HEK293 (cell line): ENCODE data around the gene DENND1A.

Experiments
- CTCF ChIA-PET: fragments of 350-600 bp; formaldehyde crosslinking; extraction: SDS; loops from one replicate; lab custom pipeline; 2021; ENCODE audit warnings: antibody characterized with exemption; lab: Yijun Ruan, JAX
- POLR2A ChIA-PET: fragments of 300-600 bp; formaldehyde crosslinking; extraction: SDS; loops from one replicate; lab custom pipeline; 2020; ENCODE audit warnings: antibody characterized with exemption, inconsistent platforms; lab: Yijun Ruan, JAX
- H3K27ac ChIP-seq: fragments of 200-500 bp; sonication (Bioruptor generic); 2 replicates; pipeline ENCODE4 v1.5.1; 2014; ENCODE audit warnings: low read depth, low read length, control low read depth, inconsistent platforms; ENCODE audit errors: extremely low read depth
- H3K36me3 ChIP-seq, 2 experiments: fragments of 200-500 bp in 1 of 2; sonication (Bioruptor generic) in 1 of 2; 1 replicate in 1 of 2; 2 replicates in 1 of 2; pipeline ENCODE4 v1.5.1; 2014 to 2017; ENCODE audit warnings: inconsistent platforms in 2 of 2, low read length in 2 of 2; ENCODE audit not compliant: control insufficient read depth in 2 of 2, insufficient read depth in 1 of 2
- H3K4me1 ChIP-seq: fragments of 200-500 bp; sonication (Bioruptor generic); 2 replicates; pipeline ENCODE4 v1.5.1; 2014; ENCODE audit warnings: mild to moderate bottlenecking, low read length, inconsistent platforms; ENCODE audit not compliant: control insufficient read depth, insufficient read depth
- H3K4me3 ChIP-seq: 2 replicates; pipeline ENCODE4 v1.5.1; 2011; ENCODE audit warnings: low read depth, mild to moderate bottlenecking, control low read depth, low read length, moderate library complexity
- H3K9me3 ChIP-seq: fragments of 200-500 bp; sonication (Bioruptor generic); 2 replicates; pipeline ENCODE4 v1.5.1; 2014; ENCODE audit warnings: low read depth, low read length, inconsistent platforms; ENCODE audit not compliant: control insufficient read depth, insufficient read depth
- BCL11A ChIP-seq: fragments of 450-650 bp; formaldehyde crosslinking; IDR thresholded peaks from 2 replicates; pipeline ENCODE4 v1.5.1; 2016; ENCODE audit warnings: low read depth, missing biosample characterization, missing genetic modification characterization
- PRDM10 ChIP-seq: fragments of 450-650 bp; formaldehyde crosslinking; IDR thresholded peaks from 2 replicates; pipeline ENCODE4 v1.5.1; 2016; ENCODE audit warnings: missing biosample characterization, missing genetic modification characterization
- SALL2 ChIP-seq: fragments of 450-650 bp; formaldehyde crosslinking; IDR thresholded peaks from 2 replicates; pipeline ENCODE4 v1.5.0; 2017; ENCODE audit warnings: missing biosample characterization, mild to moderate bottlenecking, missing genetic modification characterization, borderline replicate concordance
- SP2 ChIP-seq: fragments of 450-650 bp; formaldehyde crosslinking; IDR thresholded peaks from 2 replicates; pipeline ENCODE4 v1.5.1; 2016; ENCODE audit warnings: missing biosample characterization, missing genetic modification characterization
- ZEB2 ChIP-seq: fragments of 450-650 bp; formaldehyde crosslinking; IDR thresholded peaks from 2 replicates; pipeline ENCODE4 v1.5.1; 2016; ENCODE audit warnings: missing biosample characterization, missing genetic modification characterization
- ZNF10 ChIP-seq: fragments of 450-650 bp; formaldehyde crosslinking; IDR thresholded peaks from 2 replicates; pipeline ENCODE4 v1.5.1; 2017; ENCODE audit warnings: missing biosample characterization, missing genetic modification characterization
- ZNF16 ChIP-seq: fragments of 450-650 bp; formaldehyde crosslinking; IDR thresholded peaks from 2 replicates; pipeline ENCODE4 v1.5.1; 2016; ENCODE audit warnings: low read depth, missing biosample characterization, missing genetic modification characterization
- ZNF2 ChIP-seq: fragments of 450-650 bp; formaldehyde crosslinking; IDR thresholded peaks from 2 replicates; pipeline ENCODE4 v1.5.1; 2016; ENCODE audit warnings: missing biosample characterization, missing genetic modification characterization
- ZNF239 ChIP-seq: fragments of 450-650 bp; formaldehyde crosslinking; IDR thresholded peaks from 2 replicates; pipeline ENCODE4 v1.5.1; 2016; ENCODE audit warnings: missing biosample characterization, missing genetic modification characterization
- ZNF280D ChIP-seq: fragments of 450-650 bp; formaldehyde crosslinking; IDR thresholded peaks from 2 replicates; pipeline ENCODE4 v1.5.1; 2016; ENCODE audit warnings: missing biosample characterization, missing genetic modification characterization
- ZNF350 ChIP-seq: fragments of 450-650 bp; formaldehyde crosslinking; IDR thresholded peaks from 2 replicates; pipeline ENCODE4 v1.5.0; 2017; ENCODE audit warnings: missing biosample characterization, mild to moderate bottlenecking, missing genetic modification characterization
- ZNF416 ChIP-seq: fragments of 450-650 bp; formaldehyde crosslinking; IDR thresholded peaks from 2 replicates; pipeline ENCODE4 v1.5.1; 2016; ENCODE audit warnings: missing biosample characterization, missing genetic modification characterization
- ZNF48 ChIP-seq: fragments of 450-650 bp; formaldehyde crosslinking; IDR thresholded peaks from 2 replicates; pipeline ENCODE4 v1.5.1; 2016; ENCODE audit warnings: missing biosample characterization, missing genetic modification characterization
- ZNF549 ChIP-seq: fragments of 450-650 bp; IDR thresholded peaks from 2 replicates; pipeline ENCODE4 v1.5.1; 2018; ENCODE audit warnings: missing biosample characterization, missing genetic modification characterization, mild to moderate bottlenecking, inconsistent platforms, moderate library complexity
- ZNF585B ChIP-seq: fragments of 450-650 bp; formaldehyde crosslinking; IDR thresholded peaks from 2 replicates; pipeline ENCODE4 v1.5.1; 2016; ENCODE audit warnings: missing biosample characterization, missing genetic modification characterization
- ZNF670 ChIP-seq: fragments of 450-650 bp; formaldehyde crosslinking; IDR thresholded peaks from 2 replicates; pipeline ENCODE4 v1.5.1; 2016; ENCODE audit warnings: missing biosample characterization, missing genetic modification characterization, low read depth
- ZNF777 ChIP-seq: fragments of 450-650 bp; formaldehyde crosslinking; IDR thresholded peaks from 2 replicates; pipeline ENCODE4 v1.5.1; 2017; ENCODE audit warnings: missing biosample characterization, missing genetic modification characterization, borderline replicate concordance
- TF ChIP-seq, protein P1 (sequence below): fragments of 450-650 bp; formaldehyde crosslinking; IDR thresholded peaks from 2 replicates; pipeline ENCODE4 v1.5.1; 2016; ENCODE audit warnings: missing biosample characterization, missing genetic modification characterization
- TF ChIP-seq, protein P2 (sequence below): fragments of 450-650 bp; formaldehyde crosslinking; IDR thresholded peaks from 2 replicates; pipeline ENCODE4 v1.5.1; 2017; ENCODE audit warnings: missing biosample characterization, missing genetic modification characterization

The DENND1A gene

GRCh38 chr9:123716339-123716945, 213.5 kb downstream of the DENND1A start:
- TF ChIP-seq ZNF48 (no peak), ZNF549 (tag by site-specific recombination) (no peak), ZNF585B (tag by site-specific recombination) (no peak), ZNF416 (tag by site-specific recombination) (no peak), SALL2 (no peak), ZNF10 (tag by site-specific recombination) (no peak), ZNF16 (tag by site-specific recombination) (no peak), BCL11A (no peak), SP2 (tag by site-specific recombination) (no peak), ZNF350 (no peak), ZNF239 (tag by site-specific recombination) (no peak), PRDM10 (tag by site-specific recombination) (no peak), ZNF2 (tag by site-specific recombination) (no peak), ZEB2 (no peak), ZNF777 (no peak), ZNF670 (tag by site-specific recombination) (no peak), ZNF280D (no peak)
- TF ChIP-seq, protein P1, sequence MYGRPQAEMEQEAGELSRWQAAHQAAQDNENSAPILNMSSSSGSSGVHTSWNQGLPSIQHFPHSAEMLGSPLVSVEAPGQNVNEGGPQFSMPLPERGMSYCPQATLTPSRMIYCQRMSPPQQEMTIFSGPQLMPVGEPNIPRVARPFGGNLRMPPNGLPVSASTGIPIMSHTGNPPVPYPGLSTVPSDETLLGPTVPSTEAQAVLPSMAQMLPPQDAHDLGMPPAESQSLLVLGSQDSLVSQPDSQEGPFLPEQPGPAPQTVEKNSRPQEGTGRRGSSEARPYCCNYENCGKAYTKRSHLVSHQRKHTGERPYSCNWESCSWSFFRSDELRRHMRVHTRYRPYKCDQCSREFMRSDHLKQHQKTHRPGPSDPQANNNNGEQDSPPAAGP (tag by site-specific recombination), result no peak
- TF ChIP-seq, protein P2, sequence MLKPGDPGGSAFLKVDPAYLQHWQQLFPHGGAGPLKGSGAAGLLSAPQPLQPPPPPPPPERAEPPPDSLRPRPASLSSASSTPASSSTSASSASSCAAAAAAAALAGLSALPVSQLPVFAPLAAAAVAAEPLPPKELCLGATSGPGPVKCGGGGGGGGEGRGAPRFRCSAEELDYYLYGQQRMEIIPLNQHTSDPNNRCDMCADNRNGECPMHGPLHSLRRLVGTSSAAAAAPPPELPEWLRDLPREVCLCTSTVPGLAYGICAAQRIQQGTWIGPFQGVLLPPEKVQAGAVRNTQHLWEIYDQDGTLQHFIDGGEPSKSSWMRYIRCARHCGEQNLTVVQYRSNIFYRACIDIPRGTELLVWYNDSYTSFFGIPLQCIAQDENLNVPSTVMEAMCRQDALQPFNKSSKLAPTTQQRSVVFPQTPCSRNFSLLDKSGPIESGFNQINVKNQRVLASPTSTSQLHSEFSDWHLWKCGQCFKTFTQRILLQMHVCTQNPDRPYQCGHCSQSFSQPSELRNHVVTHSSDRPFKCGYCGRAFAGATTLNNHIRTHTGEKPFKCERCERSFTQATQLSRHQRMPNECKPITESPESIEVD, result no peak
- H3K4me1 ChIP-seq, result peaks cover 2% of the 10 kb centered on the region; the same call in 1 of the 2 replicates
- H3K36me3 ChIP-seq, result no peaks in the 10 kb centered on the region
- POLR2A ChIA-PET, result no interaction called here
- CTCF ChIA-PET, result no interaction called here
- H3K4me3 ChIP-seq, result no peak overlapping the region
- H3K9me3 ChIP-seq, result no peaks in the 10 kb centered on the region
- no peak overlapping the region for H3K27ac ChIP-seq
